Measurements from ENCODE around the gene COL1A1. TPM values are rescaled to one million over a fixed set of nuclear protein-coding genes. Genes with fewer than 3 reads are reported as not detected.

Gene COL1A1
- total RNA-seq, 6 donors from 2014 or later, result 15.4 to 555 (median 117) TPM

GRCh38 chr17:50219342-50219741 lies 17.9 kb upstream of the COL1A1 start:
- Histone ChIP-seq H3K27me3 (no peaks in the 10 kb centered on the region), H3K27ac (peak overlapping the region; percentile 16 to 57 (median 41)), H3K9me3 (no peaks in the 10 kb centered on the region), H3K36me3 (no peaks in the 10 kb centered on the region), H3K4me1 (peaks cover 25 to 50% (median 40%) of the 10 kb centered on the region in 4 donors), H3K4me3 (no peak overlapping the region)
- DNase-seq (no peak), ATAC-seq (ENCODE audit: low FRiP score in 2 of 2) (no peak)
- TF ChIP-seq CTCF (IDR thresholded peaks at IDR 0.05) (no peak), POLR2A (IDR thresholded peaks at IDR 0.05) (no peak), POLR2AphosphoS5 (IDR thresholded peaks at IDR 0.05) (no peak), EP300 (IDR thresholded peaks at IDR 0.05) (no peak)
- 49 to 59% methylated on average over 5 of the region's 5 CpGs for WGBS, 2 donors

GRCh38 chr17:50218771-50219315 lies 17.4 kb upstream of the COL1A1 start:
- Histone ChIP-seq H3K4me1 (peaks cover 25 to 50% (median 40%) of the 10 kb centered on the region in 4 donors), H3K4me3 (no peak overlapping the region), H3K9me3 (no peaks in the 10 kb centered on the region), H3K27ac (peak overlapping the region; percentile 16 to 57 (median 41)), H3K27me3 (no peaks in the 10 kb centered on the region), H3K36me3 (no peaks in the 10 kb centered on the region)
- TF ChIP-seq POLR2A (IDR thresholded peaks at IDR 0.05), result no peak
- TF ChIP-seq POLR2AphosphoS5 (IDR thresholded peaks at IDR 0.05), result no peak
- TF ChIP-seq EP300 (IDR thresholded peaks at IDR 0.05), result no peak
- TF ChIP-seq CTCF (IDR thresholded peaks at IDR 0.05), result no peak
- peak in 1 of 2 donors; percentile 34 for ATAC-seq (ENCODE audit: low FRiP score in 2 of 2)
- no peak for DNase-seq
- 56 to 75% methylated on average over 1 of the region's 1 CpG for WGBS, 2 donors

GRCh38 chr17:50218071-50218759 lies 16.8 kb upstream of the COL1A1 start:
- Histone ChIP-seq H3K36me3 (no peaks in the 10 kb centered on the region), H3K4me3 (no peak overlapping the region), H3K9me3 (no peaks in the 10 kb centered on the region), H3K27ac (peak overlapping the region; percentile 6 to 57 (median 26)), H3K4me1 (peaks cover 25 to 50% (median 40%) of the 10 kb centered on the region in 4 donors), H3K27me3 (no peaks in the 10 kb centered on the region)
- ATAC-seq (ENCODE audit: low FRiP score in 2 of 2) (peak in 1 of 2 donors; percentile 33), DNase-seq (no peak)
- WGBS, 2 donors, result 49 to 58% methylated on average over 3 of the region's 3 CpGs
- TF ChIP-seq EP300 (IDR thresholded peaks at IDR 0.05), result no peak
- TF ChIP-seq POLR2AphosphoS5 (IDR thresholded peaks at IDR 0.05), result no peak
- TF ChIP-seq POLR2A (IDR thresholded peaks at IDR 0.05), result no peak
- TF ChIP-seq CTCF (IDR thresholded peaks at IDR 0.05), result no peak

- no peak overlapping the region for H3K4me3 ChIP-seq
- TF ChIP-seq CTCF (IDR thresholded peaks at IDR 0.05) (no peak), POLR2A (IDR thresholded peaks at IDR 0.05) (no peak), EP300 (IDR thresholded peaks at IDR 0.05) (no peak), POLR2AphosphoS5 (IDR thresholded peaks at IDR 0.05) (no peak)
- peak overlapping the region in 1 of 4 donors; percentile 0 for H3K27ac ChIP-seq
- DNase-seq (no peak), ATAC-seq (ENCODE audit: low FRiP score in 2 of 2) (no peak)
- 42 to 48% methylated on average over 3 of the region's 3 CpGs for WGBS, 2 donors
- H3K9me3 ChIP-seq, result no peaks in the 10 kb centered on the region
- no peaks in the 10 kb centered on the region for H3K36me3 ChIP-seq
- no peaks in the 10 kb centered on the region for H3K27me3 ChIP-seq
- H3K4me1 ChIP-seq, result peaks cover 23 to 45% (median 37%) of the 10 kb centered on the region in 4 donors
Observed at GRCh38 chr17:50217591-50217990, 16.2 kb upstream of the COL1A1 start.
